ENCODE results near the gene ATP5MC2. TPM values are rescaled to one million over a fixed set of nuclear protein-coding genes. Genes with fewer than 3 reads are reported as not detected.

ATP5MC2 gene
- polyA plus RNA-seq, 2 of the 4 experiments (the other 2 are of a cell fraction): 402 to 540 TPM

DNA sequence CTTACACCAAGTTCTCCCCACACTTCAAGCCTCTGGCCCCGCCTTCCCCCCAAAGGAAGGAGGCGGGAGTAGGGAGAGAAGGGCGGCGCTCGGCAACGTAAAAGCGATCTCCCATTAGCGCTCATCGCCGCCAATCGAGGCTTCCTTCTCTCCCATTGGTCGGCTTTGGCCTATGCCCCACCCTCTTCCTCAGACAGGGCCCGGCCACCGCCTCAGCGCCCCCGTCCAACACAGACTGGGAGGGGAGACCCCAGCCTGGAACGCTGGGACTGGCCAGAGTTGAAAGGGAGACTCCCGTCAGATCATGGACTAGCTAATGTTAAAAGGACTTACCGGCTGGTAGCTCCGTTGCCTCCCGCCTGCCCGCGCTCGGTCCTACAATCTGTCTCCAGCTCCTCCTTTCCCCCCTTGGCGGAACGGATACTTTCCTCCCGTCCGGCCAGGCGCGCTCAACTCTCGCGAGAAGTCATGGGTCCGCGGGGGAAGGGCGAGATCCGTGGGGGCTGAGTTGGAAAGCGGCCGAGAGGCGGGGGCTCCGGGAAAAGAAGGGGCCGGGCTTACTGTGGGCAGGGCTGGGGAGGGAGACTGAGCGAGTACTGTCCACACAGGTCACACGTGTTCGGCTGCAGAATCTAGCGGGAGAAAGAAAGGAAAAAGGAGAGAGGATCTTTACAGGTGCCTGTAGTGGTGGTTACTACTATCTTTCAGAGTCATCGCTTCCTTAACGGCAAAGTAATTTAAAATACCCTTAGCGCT, 49.8 kb downstream of the ATP5MC2 start, which contains the start of gene ATF7:
TSS of gene ATF7 (minus strand) at position 437 of the 756 bp plus-strand sequence. CDS start 25,382 bp downstream, outside the sequence.
- Histone ChIP-seq H3K4me3 (peak within 1 kb of the TSS; percentile 67), H3K27ac (peak within 1 kb of the TSS; percentile 93 to 94), H3K4me1 (peaks cover 36% of the 10 kb centered on the region), H3K9me3 (no peaks in the 10 kb centered on the region), H3K4me2 (peak within 1 kb of the TSS; percentile 92)
- TF ChIP-seq RARB (CRISPR knock-in tag; IDR thresholded peaks at IDR 0.05): no peak
- TF ChIP-seq JUN (IDR thresholded peaks at IDR 0.05): peak; percentile 59 to 91; a peak in 4 of 5 replicates
- no peak for TF ChIP-seq FOSL2 (IDR thresholded peaks at IDR 0.05)
- TF ChIP-seq FOSL2 (CRISPR knock-in tag; IDR thresholded peaks at IDR 0.05): no peak
- TF ChIP-seq, protein P1, sequence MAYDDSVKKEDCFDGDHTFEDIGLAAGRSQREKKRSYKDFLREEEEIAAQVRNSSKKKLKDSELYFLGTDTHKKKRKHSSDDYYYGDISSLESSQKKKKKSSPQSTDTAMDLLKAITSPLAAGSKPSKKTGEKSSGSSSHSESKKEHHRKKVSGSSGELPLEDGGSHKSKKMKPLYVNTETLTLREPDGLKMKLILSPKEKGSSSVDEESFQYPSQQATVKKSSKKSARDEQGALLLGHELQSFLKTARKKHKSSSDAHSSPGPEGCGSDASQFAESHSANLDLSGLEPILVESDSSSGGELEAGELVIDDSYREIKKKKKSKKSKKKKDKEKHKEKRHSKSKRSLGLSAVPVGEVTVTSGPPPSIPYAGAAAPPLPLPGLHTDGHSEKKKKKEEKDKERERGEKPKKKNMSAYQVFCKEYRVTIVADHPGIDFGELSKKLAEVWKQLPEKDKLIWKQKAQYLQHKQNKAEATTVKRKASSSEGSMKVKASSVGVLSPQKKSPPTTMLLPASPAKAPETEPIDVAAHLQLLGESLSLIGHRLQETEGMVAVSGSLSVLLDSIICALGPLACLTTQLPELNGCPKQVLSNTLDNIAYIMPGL (CRISPR knock-in tag; IDR thresholded peaks at IDR 0.05; ENCODE audit: borderline replicate concordance): 0 out of 2 replicates have a peak, but pooled peaks have one; percentile 51
- TF ChIP-seq, protein P2, sequence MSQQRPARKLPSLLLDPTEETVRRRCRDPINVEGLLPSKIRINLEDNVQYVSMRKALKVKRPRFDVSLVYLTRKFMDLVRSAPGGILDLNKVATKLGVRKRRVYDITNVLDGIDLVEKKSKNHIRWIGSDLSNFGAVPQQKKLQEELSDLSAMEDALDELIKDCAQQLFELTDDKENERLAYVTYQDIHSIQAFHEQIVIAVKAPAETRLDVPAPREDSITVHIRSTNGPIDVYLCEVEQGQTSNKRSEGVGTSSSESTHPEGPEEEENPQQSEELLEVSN (IDR thresholded peaks at IDR 0.05; ENCODE audit: borderline replicate concordance, low read depth): peak; percentile 64
- TF ChIP-seq NR3C1 (IDR thresholded peaks at IDR 0.05): no peak
- TF ChIP-seq BHLHE40 (IDR thresholded peaks at IDR 0.05; ENCODE audit: low read depth, low read length): peak; percentile 58
- TF ChIP-seq PHF8 (IDR thresholded peaks at IDR 0.05; ENCODE audit: borderline replicate concordance, low read depth): peak; percentile 69; the same call in 1 of the 2 replicates
- peak; percentile 69 for TF ChIP-seq POLR2A (IDR thresholded peaks at IDR 0.05; ENCODE audit: low read length)
- TF ChIP-seq, protein P3, sequence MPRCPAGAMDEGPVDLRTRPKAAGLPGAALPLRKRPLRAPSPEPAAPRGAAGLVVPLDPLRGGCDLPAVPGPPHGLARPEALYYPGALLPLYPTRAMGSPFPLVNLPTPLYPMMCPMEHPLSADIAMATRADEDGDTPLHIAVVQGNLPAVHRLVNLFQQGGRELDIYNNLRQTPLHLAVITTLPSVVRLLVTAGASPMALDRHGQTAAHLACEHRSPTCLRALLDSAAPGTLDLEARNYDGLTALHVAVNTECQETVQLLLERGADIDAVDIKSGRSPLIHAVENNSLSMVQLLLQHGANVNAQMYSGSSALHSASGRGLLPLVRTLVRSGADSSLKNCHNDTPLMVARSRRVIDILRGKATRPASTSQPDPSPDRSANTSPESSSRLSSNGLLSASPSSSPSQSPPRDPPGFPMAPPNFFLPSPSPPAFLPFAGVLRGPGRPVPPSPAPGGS (IDR thresholded peaks at IDR 0.05): peak; percentile 75; the same call in 2 of the 3 replicates
- TF ChIP-seq MYC (IDR thresholded peaks at IDR 0.05; ENCODE audit: borderline replicate concordance, low read length): peak; percentile 65; the same call in 1 of the 2 replicates
- TF ChIP-seq, protein P4, sequence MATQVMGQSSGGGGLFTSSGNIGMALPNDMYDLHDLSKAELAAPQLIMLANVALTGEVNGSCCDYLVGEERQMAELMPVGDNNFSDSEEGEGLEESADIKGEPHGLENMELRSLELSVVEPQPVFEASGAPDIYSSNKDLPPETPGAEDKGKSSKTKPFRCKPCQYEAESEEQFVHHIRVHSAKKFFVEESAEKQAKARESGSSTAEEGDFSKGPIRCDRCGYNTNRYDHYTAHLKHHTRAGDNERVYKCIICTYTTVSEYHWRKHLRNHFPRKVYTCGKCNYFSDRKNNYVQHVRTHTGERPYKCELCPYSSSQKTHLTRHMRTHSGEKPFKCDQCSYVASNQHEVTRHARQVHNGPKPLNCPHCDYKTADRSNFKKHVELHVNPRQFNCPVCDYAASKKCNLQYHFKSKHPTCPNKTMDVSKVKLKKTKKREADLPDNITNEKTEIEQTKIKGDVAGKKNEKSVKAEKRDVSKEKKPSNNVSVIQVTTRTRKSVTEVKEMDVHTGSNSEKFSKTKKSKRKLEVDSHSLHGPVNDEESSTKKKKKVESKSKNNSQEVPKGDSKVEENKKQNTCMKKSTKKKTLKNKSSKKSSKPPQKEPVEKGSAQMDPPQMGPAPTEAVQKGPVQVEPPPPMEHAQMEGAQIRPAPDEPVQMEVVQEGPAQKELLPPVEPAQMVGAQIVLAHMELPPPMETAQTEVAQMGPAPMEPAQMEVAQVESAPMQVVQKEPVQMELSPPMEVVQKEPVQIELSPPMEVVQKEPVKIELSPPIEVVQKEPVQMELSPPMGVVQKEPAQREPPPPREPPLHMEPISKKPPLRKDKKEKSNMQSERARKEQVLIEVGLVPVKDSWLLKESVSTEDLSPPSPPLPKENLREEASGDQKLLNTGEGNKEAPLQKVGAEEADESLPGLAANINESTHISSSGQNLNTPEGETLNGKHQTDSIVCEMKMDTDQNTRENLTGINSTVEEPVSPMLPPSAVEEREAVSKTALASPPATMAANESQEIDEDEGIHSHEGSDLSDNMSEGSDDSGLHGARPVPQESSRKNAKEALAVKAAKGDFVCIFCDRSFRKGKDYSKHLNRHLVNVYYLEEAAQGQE (IDR thresholded peaks at IDR 0.05): peak; percentile 95
- TF ChIP-seq, protein P5, sequence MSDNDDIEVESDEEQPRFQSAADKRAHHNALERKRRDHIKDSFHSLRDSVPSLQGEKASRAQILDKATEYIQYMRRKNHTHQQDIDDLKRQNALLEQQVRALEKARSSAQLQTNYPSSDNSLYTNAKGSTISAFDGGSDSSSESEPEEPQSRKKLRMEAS (IDR thresholded peaks at IDR 0.05): peak; percentile 93
- TF ChIP-seq, protein P6, sequence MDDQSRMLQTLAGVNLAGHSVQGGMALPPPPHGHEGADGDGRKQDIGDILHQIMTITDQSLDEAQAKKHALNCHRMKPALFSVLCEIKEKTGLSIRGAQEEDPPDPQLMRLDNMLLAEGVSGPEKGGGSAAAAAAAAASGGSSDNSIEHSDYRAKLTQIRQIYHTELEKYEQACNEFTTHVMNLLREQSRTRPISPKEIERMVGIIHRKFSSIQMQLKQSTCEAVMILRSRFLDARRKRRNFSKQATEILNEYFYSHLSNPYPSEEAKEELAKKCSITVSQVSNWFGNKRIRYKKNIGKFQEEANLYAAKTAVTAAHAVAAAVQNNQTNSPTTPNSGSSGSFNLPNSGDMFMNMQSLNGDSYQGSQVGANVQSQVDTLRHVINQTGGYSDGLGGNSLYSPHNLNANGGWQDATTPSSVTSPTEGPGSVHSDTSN (IDR thresholded peaks at IDR 0.05): peak; percentile 98
- TF ChIP-seq RAD21 (conservative IDR thresholded peaks at IDR 0.05 in 1 of 2, IDR thresholded peaks at IDR 0.05 in 1 of 2): no peak; a peak in 2 of 5 replicates
- no peak for TF ChIP-seq HDAC2 (IDR thresholded peaks at IDR 0.05)
- TF ChIP-seq CHD2 (IDR thresholded peaks at IDR 0.05; ENCODE audit: low read length, partially characterized antibody): peak; percentile 97
- peak; percentile 95 for TF ChIP-seq GATA3 (IDR thresholded peaks at IDR 0.05; ENCODE audit: borderline replicate concordance)
- POLR2A ChIA-PET: interaction anchor here (0.6 to 2.8 kb wide), 7 partner anchors 8 to 82 kb away, joined by 3 to 14 read pairs (median 4); partner anchors contain the start of gene ATP5MC2
- 1% methylated on average over 19 of the region's 48 CpGs for WGBS (ENCODE audit: missing lambda C conversion rate)
- CTCF ChIA-PET: interaction anchor here (1.0 to 6.5 kb wide), 7 partner anchors 14 to 82 kb away, joined by 3 to 41 read pairs (median 4); partner anchors contain the start of gene ATP5MC2
- ATAC-seq (peak; percentile 98), DNase-seq (ENCODE audit: low read depth in 1 of 2, low spot score in 1 of 2) (peak; percentile 97 to 99), FAIRE-seq (no peak)

Measured in A549 (cell line).